SK-N-MC (cell line): Measurements from ENCODE around the gene RGP1.

Experiments
- EZH2 ChIP-seq: fragments of 200-600 bp; sonication (generic); IDR thresholded peaks from one replicate; pipeline ENCODE4 v1.6.1; 2017; ENCODE audit warnings: antibody characterized with exemption
- FOXP2 ChIP-seq: optimal IDR thresholded peaks from 2 replicates; pipeline ENCODE3; 2011; ENCODE audit warnings: mild to moderate bottlenecking, moderate library complexity; ENCODE audit not compliant: insufficient read depth; ENCODE audit errors: extremely low read length, control extremely low read depth
- POLR2AphosphoS5 ChIP-seq: IDR thresholded peaks from 2 replicates; pipeline ENCODE4 v1.6.1; 2012; ENCODE audit warnings: mild to moderate bottlenecking, low read depth, low read length, borderline replicate concordance

DNA sequence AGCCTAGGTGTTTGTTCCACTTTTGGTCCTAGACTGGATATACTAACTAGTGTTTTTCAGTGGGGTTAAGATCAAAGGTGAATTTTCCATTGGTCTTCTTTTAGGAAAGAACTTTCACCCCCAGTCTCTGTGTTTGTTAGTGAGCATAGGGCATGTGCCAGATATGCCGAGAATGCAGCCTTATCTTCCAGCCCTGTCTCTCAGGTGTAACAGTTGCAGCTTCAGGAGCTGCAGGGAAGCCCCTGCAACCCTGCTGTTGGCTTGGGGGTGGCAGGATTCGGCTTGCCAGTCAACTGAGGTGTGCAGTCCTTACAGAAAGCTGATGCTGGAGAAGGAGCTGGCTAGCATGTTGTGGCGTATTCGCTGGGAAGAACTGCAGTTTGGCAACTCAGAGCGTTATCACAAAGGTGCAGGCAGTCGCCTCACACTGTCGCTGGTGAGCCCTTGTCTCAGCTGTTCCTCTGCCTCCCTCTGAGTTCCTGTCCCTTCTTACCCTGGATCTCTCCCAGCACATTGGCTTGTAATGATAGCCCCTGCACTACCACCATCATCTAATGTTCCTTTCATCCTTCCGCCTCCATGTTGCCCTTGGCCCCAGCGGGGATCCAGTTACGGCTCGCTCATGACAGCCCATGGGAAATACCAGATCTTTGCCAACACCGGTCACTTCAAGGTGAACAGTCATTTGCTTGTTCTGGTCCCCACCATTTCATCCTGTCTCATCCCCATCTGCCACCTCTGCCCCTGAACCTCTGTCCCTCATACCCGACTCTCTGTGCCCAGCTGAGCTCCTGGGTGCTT is 52.4 kb downstream of the RGP1 start:
- TF ChIP-seq POLR2AphosphoS5 (no peak), EZH2 (no peak), FOXP2 (no peak)
